SK-N-SH (cell line): Measurements from ENCODE around the gene ASCC2. TPM values are rescaled to one million over a fixed set of nuclear protein-coding genes. Genes with fewer than 3 reads are reported as not detected.
"Not testable (repeated sequence)": the region's sequence is repeated elsewhere in the genome, so short reads cannot be mapped to it uniquely, and the experiment has no call there.

Source experiments
- CTCF ChIA-PET: fragments of 300-600, 350-600 bp; formaldehyde crosslinking; extraction: SDS; loops from one replicate; lab custom pipeline; 2021; lab: Yijun Ruan, JAX
- POLR2A ChIA-PET: fragments of 350-600 bp; sonication (Branson Sonifier 250); formaldehyde crosslinking; extraction: SDS; loops from one replicate; lab custom pipeline; 2020; ENCODE audit warnings: antibody characterized with exemption, inconsistent platforms; lab: Yijun Ruan, JAX
- DNase-seq: peaks from one replicate; pipeline ENCODE4 v3.0.0; 2012
- H2AFZ ChIP-seq: fragments of 200-600 bp; sonication (generic); 2 replicates; pipeline ENCODE4 v1.8.1; 2016; ENCODE audit warnings: antibody characterized with exemption, mild to moderate bottlenecking, low read depth
- H3F3A ChIP-seq: fragments of 200-600 bp; sonication (generic); replicated peaks from 2 replicates; pipeline ENCODE3; 2016; ENCODE audit warnings: antibody characterized with exemption, mild to moderate bottlenecking; ENCODE audit not compliant: insufficient read depth
- H3K27ac ChIP-seq, 2 experiments: fragments of 200-500 bp in 1 of 2; fragments of 200-600 bp in 1 of 2; sonication (Bioruptor generic) in 1 of 2; sonication (generic), shearing (Covaris generic) in 1 of 2; 2 replicates each; pipeline versions ENCODE4 v1.5.1 to v1.6.1; 2014 to 2016; ENCODE audit warnings: low read depth in 2 of 2, inconsistent platforms in 1 of 2, low read length in 1 of 2, mild to moderate bottlenecking in 1 of 2, mixed read lengths in 1 of 2
- H3K27me3 ChIP-seq: fragments of 200-600 bp; sonication (generic), shearing (Covaris generic); 2 replicates; pipeline ENCODE4 v1.6.1; 2016; ENCODE audit warnings: mixed run types; ENCODE audit not compliant: insufficient read depth
- H3K36me3 ChIP-seq, 2 experiments: fragments of 200-500 bp in 1 of 2; fragments of 200-600 bp in 1 of 2; sonication (Bioruptor generic) in 1 of 2; sonication (generic) in 1 of 2; replicated peaks in 1 of 2; 2 replicates each; pipeline versions ENCODE3 to v1.5.1; 2014 to 2016; ENCODE audit warnings: low read length in 1 of 2, mild to moderate bottlenecking in 1 of 2; ENCODE audit not compliant: insufficient read depth in 2 of 2, control insufficient read depth in 1 of 2
- H3K4me1 ChIP-seq, 2 experiments: fragments of 200-500 bp in 1 of 2; fragments of 200-600 bp in 1 of 2; sonication (Bioruptor generic) in 1 of 2; sonication (generic), shearing (Covaris generic) in 1 of 2; 2 replicates each; pipeline versions ENCODE4 v1.5.1 to v1.6.1; 2014 to 2016; ENCODE audit warnings: low read depth in 1 of 2, low read length in 1 of 2, mixed run types in 1 of 2; ENCODE audit not compliant: insufficient read depth in 2 of 2, control insufficient read depth in 1 of 2
- H3K4me2 ChIP-seq: fragments of 200-600 bp; sonication (generic), shearing (Covaris generic); 2 replicates; pipeline ENCODE4 v1.6.1; 2017; ENCODE audit warnings: mixed run types
- H3K4me3 ChIP-seq, 2 experiments: fragments of 200-500 bp in 1 of 2; fragments of 200-600 bp in 1 of 2; sonication (Bioruptor generic) in 1 of 2; sonication (generic), shearing (Covaris generic) in 1 of 2; 2 replicates each; pipeline versions ENCODE4 v1.5.1 to v1.8.1; 2014 to 2016; ENCODE audit warnings: low read depth in 2 of 2, inconsistent platforms in 1 of 2, low read length in 1 of 2, mild to moderate bottlenecking in 1 of 2, mixed read lengths in 1 of 2, moderate library complexity in 1 of 2
- H3K79me2 ChIP-seq: fragments of 200-600 bp; sonication (generic); 2 replicates; pipeline ENCODE4 v1.8.1; 2017; ENCODE audit warnings: mild to moderate bottlenecking; ENCODE audit not compliant: insufficient read depth
- H3K9ac ChIP-seq: fragments of 200-600 bp; sonication (generic); 2 replicates; pipeline ENCODE4 v1.6.1; 2017; ENCODE audit warnings: mixed run types
- H3K9me2 ChIP-seq: fragments of 200-600 bp; sonication (generic); 2 replicates; pipeline ENCODE4 v1.6.1; 2017; ENCODE audit warnings: mixed run types
- H3K9me3 ChIP-seq: fragments of 200-600 bp; sonication (generic); 2 replicates; pipeline ENCODE4 v1.6.1; 2017; ENCODE audit warnings: mixed run types, mild to moderate bottlenecking, moderate library complexity
- H4K20me1 ChIP-seq: fragments of 200-600 bp; sonication (generic); 2 replicates; pipeline ENCODE4 v1.6.1; 2017; ENCODE audit warnings: mild to moderate bottlenecking, mixed run types; ENCODE audit not compliant: insufficient read depth
- CHD2 ChIP-seq: fragments of 150-350 bp; IDR thresholded peaks from 2 replicates; pipeline ENCODE4 v1.6.1; 2018; ENCODE audit warnings: low read length; ENCODE audit not compliant: partially characterized antibody
- ELF1 ChIP-seq: IDR thresholded peaks from 2 replicates; pipeline ENCODE4 v1.4.0; 2012
- EP300 ChIP-seq, 2 experiments: IDR thresholded peaks; 2 replicates each; pipeline versions ENCODE4 v1.4.0 to v1.6.1; 2012; ENCODE audit warnings: borderline replicate concordance in 1 of 2, low read depth in 1 of 2, low read length in 1 of 2
- EZH2phosphoT487 ChIP-seq: fragments of 200-600 bp; sonication (generic); IDR thresholded peaks from 2 replicates; pipeline ENCODE4 v1.6.1; 2017; ENCODE audit warnings: low read depth, mixed run types, mild to moderate bottlenecking, antibody characterized with exemption, moderate library complexity, borderline replicate concordance
- FOSL2 ChIP-seq: IDR thresholded peaks from 2 replicates; pipeline ENCODE4 v1.4.0; 2012; ENCODE audit warnings: low read depth, mild to moderate bottlenecking, moderate library complexity, borderline replicate concordance
- GABPA ChIP-seq: IDR thresholded peaks from 2 replicates; pipeline ENCODE4 v1.4.0; 2012; ENCODE audit warnings: low read depth, mild to moderate bottlenecking
- GATA2 ChIP-seq: sonication (generic); formaldehyde crosslinking; IDR thresholded peaks from 2 replicates; pipeline ENCODE4 v1.5.0; 2020; ENCODE audit warnings: mild to moderate bottlenecking, missing genetic modification reagents
- IRF3 ChIP-seq: fragments of 150-350 bp; IDR thresholded peaks from 2 replicates; pipeline ENCODE4 v1.6.1; 2016; ENCODE audit warnings: mild to moderate bottlenecking, low read depth, low read length
- NFIC ChIP-seq: IDR thresholded peaks from 2 replicates; pipeline ENCODE4 v1.4.0; 2012; ENCODE audit warnings: borderline replicate concordance
- NRF1 ChIP-seq: IDR thresholded peaks from 2 replicates; pipeline ENCODE4 v1.6.1; 2012; ENCODE audit warnings: low read depth, mild to moderate bottlenecking, low read length
- POLR2AphosphoS5 ChIP-seq: IDR thresholded peaks from 2 replicates; pipeline ENCODE4 v1.6.1; 2012; ENCODE audit warnings: low read depth, low read length
- RAD21 ChIP-seq: IDR thresholded peaks from 2 replicates; pipeline ENCODE4 v1.6.1; 2012; ENCODE audit warnings: mild to moderate bottlenecking, low read length
- RFX5 ChIP-seq: IDR thresholded peaks from 2 replicates; pipeline ENCODE4 v1.6.1; 2012; ENCODE audit warnings: mild to moderate bottlenecking, improper control_type of control experiment, low read length
- RXRA ChIP-seq: IDR thresholded peaks from 2 replicates; pipeline ENCODE4 v1.4.0; 2012; ENCODE audit warnings: low read depth, mild to moderate bottlenecking, borderline replicate concordance
- SMC3 ChIP-seq: IDR thresholded peaks from 2 replicates; pipeline ENCODE4 v1.6.1; 2012; ENCODE audit warnings: low read depth, low read length, improper control_type of control experiment
- TEAD4 ChIP-seq: IDR thresholded peaks from 2 replicates; pipeline ENCODE4 v1.4.0; 2012; ENCODE audit warnings: mild to moderate bottlenecking, borderline replicate concordance; ENCODE audit not compliant: insufficient read depth
- USF1 ChIP-seq: IDR thresholded peaks from 2 replicates; pipeline ENCODE4 v1.4.0; 2012; ENCODE audit warnings: low read depth, borderline replicate concordance
- ZBTB33 ChIP-seq: IDR thresholded peaks from 2 replicates; pipeline ENCODE4 v1.4.0; 2012; ENCODE audit warnings: low read depth, borderline replicate concordance
- WGBS: methylation state at CpG from one replicate; pipeline ENCODE4 v1.1.6; 2017; ENCODE audit warnings: low lambda C conversion rate; 5-methylcytosine and 5-hydroxymethylcytosine counted together
- polyA plus RNA-seq, 3 experiments: library from polyadenylated mRNA; depleted of rRNA; stranded (reverse); fragments of >200 nt; gene quantifications; 2 replicates each; pipeline ENCODE4 v1.2.3, GENCODE V29; 2012
- TF ChIP-seq, protein P1 (sequence below): fragments of 200-600 bp; sonication (generic); IDR thresholded peaks from 2 replicates; pipeline ENCODE4 v1.6.1; 2017; ENCODE audit warnings: antibody characterized with exemption, mild to moderate bottlenecking, moderate library complexity
- TF ChIP-seq, protein P2 (sequence below): IDR thresholded peaks from 2 replicates; pipeline ENCODE4; 2012

The ASCC2 gene
- polyA plus RNA-seq, 1 of the 3 experiments (the other 2 are of a cell fraction) = 82.0 TPM

- DNase-seq, H3K4me3 ChIP-seq, H3K9ac ChIP-seq, H3K79me2 ChIP-seq, H3K27ac ChIP-seq, H2AFZ ChIP-seq, H3K9me2 ChIP-seq, CTCF ChIA-PET, H3K4me1 ChIP-seq, POLR2A ChIA-PET, H4K20me1 ChIP-seq, H3K9me3 ChIP-seq, H3K27me3 ChIP-seq, H3F3A ChIP-seq, H3K36me3 ChIP-seq, H3K4me2 ChIP-seq: not testable (repeated sequence)
- 89% methylated on average over 13 of the region's 13 CpGs for WGBS
Measured at GRCh38 chr22:29865572-29865971, 27.5 kb upstream of the ASCC2 start.

GRCh38 chr22:29861672-29862297, 23.7 kb upstream of the ASCC2 start:
- POLR2A ChIA-PET = no interaction called here
- no peaks in the 10 kb centered on the region for H3K4me1 ChIP-seq
- H4K20me1 ChIP-seq = no peaks in the 10 kb centered on the region
- H3K4me3 ChIP-seq = no peak overlapping the region
- H3K36me3 ChIP-seq = no peaks in the 10 kb centered on the region
- H3K4me2 ChIP-seq = no peak overlapping the region
- 100% methylated on average over 2 of the region's 2 CpGs for WGBS
- no peak overlapping the region for H3K27ac ChIP-seq
- H3K9ac ChIP-seq = no peak overlapping the region
- H3K79me2 ChIP-seq = no peaks in the 10 kb centered on the region
- H3K9me2 ChIP-seq = no peaks in the 10 kb centered on the region
- TF ChIP-seq IRF3 (no peak), TEAD4 (no peak), RXRA (no peak), CHD2 (no peak), ZBTB33 (no peak), GATA2 (CRISPR knock-in tag) (no peak), RAD21 (no peak), POLR2AphosphoS5 (no peak), NRF1 (no peak), USF1 (no peak), RFX5 (no peak), EP300 (IDR thresholded peaks at IDR 0.05; ENCODE audit: borderline replicate concordance in 1 of 2, low read depth in 1 of 2, low read length in 1 of 2) (no peak), EZH2phosphoT487 (no peak), GABPA (no peak), NFIC (no peak), FOSL2 (no peak), SMC3 (no peak), ELF1 (no peak)
- TF ChIP-seq, protein P1, sequence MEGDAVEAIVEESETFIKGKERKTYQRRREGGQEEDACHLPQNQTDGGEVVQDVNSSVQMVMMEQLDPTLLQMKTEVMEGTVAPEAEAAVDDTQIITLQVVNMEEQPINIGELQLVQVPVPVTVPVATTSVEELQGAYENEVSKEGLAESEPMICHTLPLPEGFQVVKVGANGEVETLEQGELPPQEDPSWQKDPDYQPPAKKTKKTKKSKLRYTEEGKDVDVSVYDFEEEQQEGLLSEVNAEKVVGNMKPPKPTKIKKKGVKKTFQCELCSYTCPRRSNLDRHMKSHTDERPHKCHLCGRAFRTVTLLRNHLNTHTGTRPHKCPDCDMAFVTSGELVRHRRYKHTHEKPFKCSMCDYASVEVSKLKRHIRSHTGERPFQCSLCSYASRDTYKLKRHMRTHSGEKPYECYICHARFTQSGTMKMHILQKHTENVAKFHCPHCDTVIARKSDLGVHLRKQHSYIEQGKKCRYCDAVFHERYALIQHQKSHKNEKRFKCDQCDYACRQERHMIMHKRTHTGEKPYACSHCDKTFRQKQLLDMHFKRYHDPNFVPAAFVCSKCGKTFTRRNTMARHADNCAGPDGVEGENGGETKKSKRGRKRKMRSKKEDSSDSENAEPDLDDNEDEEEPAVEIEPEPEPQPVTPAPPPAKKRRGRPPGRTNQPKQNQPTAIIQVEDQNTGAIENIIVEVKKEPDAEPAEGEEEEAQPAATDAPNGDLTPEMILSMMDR = no peak
- TF ChIP-seq, protein P2, sequence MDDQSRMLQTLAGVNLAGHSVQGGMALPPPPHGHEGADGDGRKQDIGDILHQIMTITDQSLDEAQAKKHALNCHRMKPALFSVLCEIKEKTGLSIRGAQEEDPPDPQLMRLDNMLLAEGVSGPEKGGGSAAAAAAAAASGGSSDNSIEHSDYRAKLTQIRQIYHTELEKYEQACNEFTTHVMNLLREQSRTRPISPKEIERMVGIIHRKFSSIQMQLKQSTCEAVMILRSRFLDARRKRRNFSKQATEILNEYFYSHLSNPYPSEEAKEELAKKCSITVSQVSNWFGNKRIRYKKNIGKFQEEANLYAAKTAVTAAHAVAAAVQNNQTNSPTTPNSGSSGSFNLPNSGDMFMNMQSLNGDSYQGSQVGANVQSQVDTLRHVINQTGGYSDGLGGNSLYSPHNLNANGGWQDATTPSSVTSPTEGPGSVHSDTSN = no peak
- H3F3A ChIP-seq = no peaks in the 10 kb centered on the region
- no peak for DNase-seq
- CTCF ChIA-PET = interaction anchor here (1.1 to 1.4 kb wide), 2 partner anchors 25 to 173 kb away, joined by 3 to 4 read pairs; no protein-coding TSS in a partner anchor
- no peak overlapping the region for H2AFZ ChIP-seq
- H3K27me3 ChIP-seq = no peaks in the 10 kb centered on the region
- H3K9me3 ChIP-seq = no peaks in the 10 kb centered on the region
